ENCODE measurements around the gene IL5RA.

DNA sequence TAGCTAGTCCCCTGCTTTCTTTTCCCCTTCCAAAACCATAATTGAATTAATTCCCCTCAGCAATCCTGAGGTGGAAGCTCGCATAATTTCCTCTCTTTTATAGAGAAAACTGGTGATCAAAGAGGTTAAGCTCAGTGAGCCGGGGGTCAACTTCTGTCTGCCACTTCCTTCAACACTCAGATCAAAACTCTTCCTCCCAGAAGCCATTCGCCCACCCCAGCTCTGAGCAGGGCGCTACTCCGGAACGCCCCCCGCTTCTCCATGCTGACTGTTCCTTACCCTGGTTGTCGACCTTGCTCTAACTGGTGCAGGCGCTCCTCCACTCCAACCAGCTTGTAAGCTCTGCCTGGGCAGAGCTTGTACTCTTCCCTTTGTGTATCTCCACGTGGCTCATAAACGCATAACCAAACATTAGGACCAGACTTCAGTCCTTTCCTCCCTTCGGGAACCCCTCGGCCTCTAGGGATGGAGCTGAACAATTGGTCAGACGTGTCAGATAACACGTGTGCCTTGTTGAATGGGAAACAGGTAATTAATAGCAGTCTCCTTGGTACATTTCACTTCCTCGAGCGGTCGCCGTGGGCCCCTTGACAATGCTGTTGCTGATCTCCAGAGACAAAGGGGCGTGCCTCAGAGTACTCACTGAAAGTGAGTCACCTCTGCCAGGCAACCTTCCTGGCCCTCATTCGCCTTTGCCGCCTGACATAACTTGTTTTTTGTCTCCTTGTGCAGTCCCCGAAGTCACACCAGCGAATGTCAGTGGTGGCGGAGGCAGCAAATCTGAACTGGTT lies 71.8 kb downstream of the IL5RA start:
- TF ChIP-seq, protein P1, sequence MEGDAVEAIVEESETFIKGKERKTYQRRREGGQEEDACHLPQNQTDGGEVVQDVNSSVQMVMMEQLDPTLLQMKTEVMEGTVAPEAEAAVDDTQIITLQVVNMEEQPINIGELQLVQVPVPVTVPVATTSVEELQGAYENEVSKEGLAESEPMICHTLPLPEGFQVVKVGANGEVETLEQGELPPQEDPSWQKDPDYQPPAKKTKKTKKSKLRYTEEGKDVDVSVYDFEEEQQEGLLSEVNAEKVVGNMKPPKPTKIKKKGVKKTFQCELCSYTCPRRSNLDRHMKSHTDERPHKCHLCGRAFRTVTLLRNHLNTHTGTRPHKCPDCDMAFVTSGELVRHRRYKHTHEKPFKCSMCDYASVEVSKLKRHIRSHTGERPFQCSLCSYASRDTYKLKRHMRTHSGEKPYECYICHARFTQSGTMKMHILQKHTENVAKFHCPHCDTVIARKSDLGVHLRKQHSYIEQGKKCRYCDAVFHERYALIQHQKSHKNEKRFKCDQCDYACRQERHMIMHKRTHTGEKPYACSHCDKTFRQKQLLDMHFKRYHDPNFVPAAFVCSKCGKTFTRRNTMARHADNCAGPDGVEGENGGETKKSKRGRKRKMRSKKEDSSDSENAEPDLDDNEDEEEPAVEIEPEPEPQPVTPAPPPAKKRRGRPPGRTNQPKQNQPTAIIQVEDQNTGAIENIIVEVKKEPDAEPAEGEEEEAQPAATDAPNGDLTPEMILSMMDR (IDR thresholded peaks at IDR 0.05), result no peak
- TF ChIP-seq POLR2A (IDR thresholded peaks at IDR 0.05), result no peak
